HepG2 (cell line): ENCODE results near the gene ZFAND2A. TPM values are rescaled to one million over a fixed set of nuclear protein-coding genes. Genes with fewer than 3 reads are reported as not detected.
A peak's percentile ranks its signal among the peaks of the same experiment; 100 is the strongest.

ENCODE experiments used
- ATF3 ChIP-seq: sonication (generic); formaldehyde crosslinking; IDR thresholded peaks from 2 replicates; pipeline ENCODE4 v1.4.0; 2020; ENCODE audit warnings: missing genetic modification reagents
- ATM ChIP-seq: fragments of 450-650 bp; IDR thresholded peaks from 2 replicates; pipeline ENCODE4 v1.7.1; 2017; ENCODE audit warnings: mild to moderate bottlenecking, borderline replicate concordance
- BRCA1 ChIP-seq: sonication (generic); formaldehyde crosslinking; IDR thresholded peaks from 2 replicates; pipeline ENCODE4 v1.4.0; 2020; ENCODE audit warnings: missing genetic modification reagents
- DRAP1 ChIP-seq: IDR thresholded peaks from 2 replicates; pipeline ENCODE4 v1.6.1; 2016; ENCODE audit warnings: missing genetic modification reagents, missing compliant biosample characterization
- FOSL2 ChIP-seq: sonication (generic); formaldehyde crosslinking; IDR thresholded peaks from 2 replicates; pipeline ENCODE4 v1.4.0; 2020; ENCODE audit warnings: missing genetic modification reagents
- HDAC2 ChIP-seq: sonication (generic); formaldehyde crosslinking; IDR thresholded peaks from 2 replicates; pipeline ENCODE4 v1.4.0; 2020; ENCODE audit warnings: missing genetic modification reagents
- HNRNPH1 ChIP-seq: fragments of 200-400 bp; formaldehyde crosslinking; optimal IDR thresholded peaks from 2 replicates; pipeline ENCODE3; 2017; ENCODE audit warnings: mild to moderate bottlenecking, low read depth, low read length
- HNRNPLL ChIP-seq: fragments of 200-400 bp; formaldehyde crosslinking; IDR thresholded peaks from 2 replicates; pipeline ENCODE4 v1.6.1; 2017; ENCODE audit warnings: mild to moderate bottlenecking, low read depth, low read length; ENCODE audit not compliant: poor library complexity, severe bottlenecking
- KDM3A ChIP-seq: IDR thresholded peaks from 2 replicates; pipeline ENCODE4 v1.6.1; 2018; ENCODE audit warnings: low read depth, missing compliant biosample characterization
- MLX ChIP-seq: IDR thresholded peaks from 2 replicates; pipeline ENCODE4 v1.6.1; 2016
- ONECUT2 ChIP-seq: sonication (generic); formaldehyde crosslinking; IDR thresholded peaks from 2 replicates; pipeline ENCODE4 v1.4.0; 2020; ENCODE audit warnings: missing genetic modification reagents
- PHF21A ChIP-seq: sonication (generic); formaldehyde crosslinking; IDR thresholded peaks from 2 replicates; pipeline ENCODE4 v1.5.0; 2020; ENCODE audit warnings: mild to moderate bottlenecking, missing genetic modification reagents
- RFX5 ChIP-seq: IDR thresholded peaks from 2 replicates; pipeline ENCODE4 v1.6.1; 2011; ENCODE audit warnings: low read depth, low read length, improper control_type of control experiment
- RFXANK ChIP-seq: IDR thresholded peaks from 2 replicates; pipeline ENCODE4 v1.6.1; 2016
- SNAPC2 ChIP-seq: sonication (generic); formaldehyde crosslinking; IDR thresholded peaks from 2 replicates; pipeline ENCODE4 v1.8.1; 2022; ENCODE audit warnings: mild to moderate bottlenecking, missing genetic modification reagents
- TBP ChIP-seq: sonication (generic); formaldehyde crosslinking; IDR thresholded peaks from 2 replicates; pipeline ENCODE4 v1.5.0; 2020; ENCODE audit warnings: missing genetic modification reagents
- TRIM24 ChIP-seq: sonication (generic); formaldehyde crosslinking; IDR thresholded peaks from 2 replicates; pipeline ENCODE4 v1.8.0; 2022; ENCODE audit warnings: mild to moderate bottlenecking, missing genetic modification reagents
- YEATS2 ChIP-seq: sonication (generic); formaldehyde crosslinking; IDR thresholded peaks from 2 replicates; pipeline ENCODE4 v1.4.0; 2020; ENCODE audit warnings: missing genetic modification reagents, borderline replicate concordance
- ZFP36L1 ChIP-seq: sonication (generic); formaldehyde crosslinking; IDR thresholded peaks from 2 replicates; pipeline ENCODE4 v1.8.0; 2022; ENCODE audit warnings: mild to moderate bottlenecking, missing genetic modification reagents, moderate library complexity
- ZNF101 ChIP-seq: sonication (generic); formaldehyde crosslinking; IDR thresholded peaks from 2 replicates; pipeline ENCODE4 v1.4.0; 2020; ENCODE audit warnings: mild to moderate bottlenecking, low read depth, missing genetic modification reagents, borderline replicate concordance
- ZNF367 ChIP-seq: sonication (generic); formaldehyde crosslinking; IDR thresholded peaks from 2 replicates; pipeline ENCODE4 v1.4.0; 2020; ENCODE audit warnings: missing genetic modification reagents, borderline replicate concordance
- ZNF432 ChIP-seq: sonication (generic); formaldehyde crosslinking; IDR thresholded peaks from 2 replicates; pipeline ENCODE4 v1.5.0; 2020; ENCODE audit warnings: missing genetic modification reagents, mild to moderate bottlenecking, borderline replicate concordance
- ZNF75D ChIP-seq: sonication (generic); formaldehyde crosslinking; IDR thresholded peaks from 2 replicates; pipeline ENCODE4 v1.8.1; 2023; ENCODE audit warnings: missing genetic modification reagents, mild to moderate bottlenecking, borderline replicate concordance
- ZNF761 ChIP-seq: sonication (generic); formaldehyde crosslinking; conservative IDR thresholded peaks from 2 replicates; pipeline ENCODE4 v1.4.0; 2020; ENCODE audit warnings: mild to moderate bottlenecking, missing genetic modification reagents
- ZNF792 ChIP-seq: IDR thresholded peaks from 2 replicates; pipeline ENCODE4 v1.6.1; 2016
- polyA plus RNA-seq, 8 experiments: library from polyadenylated mRNA; depleted of rRNA in 3 of 8; stranded (reverse) in 7 of 8; unstranded in 1 of 8; fragments of >200 nt; fragmentation: Illumina TruSeq in 4 of 8; extraction: Trizol in 4 of 8; gene quantifications; 2 replicates each; pipeline versions ENCODE4 v1.2.1 to v1.2.3, GENCODE V29; 2011 to 2016; ENCODE audit warnings: low read depth in 4 of 8, missing spikeins in 1 of 8, mixed read lengths in 1 of 8; ENCODE audit not compliant: insufficient read depth in 1 of 8
- total RNA-seq, 5 experiments: library from RNA; depleted of rRNA; stranded (reverse); fragments of >200 nt; fragmentation: Illumina TruSeq; extraction: Trizol; gene quantifications; 2 replicates each; pipeline ENCODE4 v1.2.3, GENCODE V29; 2016; ENCODE audit warnings: low read depth in 1 of 5
- TF ChIP-seq, protein P1 (sequence below): sonication (generic); formaldehyde crosslinking; IDR thresholded peaks from 2 replicates; pipeline ENCODE4 v1.4.0; 2020; ENCODE audit warnings: low read depth, mild to moderate bottlenecking, missing genetic modification reagents
- TF ChIP-seq, protein P2 (sequence below): IDR thresholded peaks from 2 replicates; pipeline ENCODE4 v1.6.1; 2016; ENCODE audit warnings: control low read depth

ZFAND2A gene
- total and polyA plus RNA-seq, 2 of the 13 experiments (the other 11 are each of a cell fraction or from before 2014, with no cell fraction given): 140 to 153 TPM

- TF ChIP-seq YEATS2 (CRISPR knock-in tag): peak; percentile 82; the same call in 1 of the 2 replicates
- TF ChIP-seq MLX: peak; percentile 70; the same call in 1 of the 2 replicates
- TF ChIP-seq ATM: no peak
- TF ChIP-seq TRIM24 (CRISPR knock-in tag): peak; percentile 75; the same call in 1 of the 2 replicates
- TF ChIP-seq HDAC2 (CRISPR knock-in tag): peak; percentile 98
- no peak for TF ChIP-seq HNRNPLL
- TF ChIP-seq ZFP36L1 (CRISPR knock-in tag): peak; percentile 51; the same call in 1 of the 2 replicates
- TF ChIP-seq ZNF792 (CRISPR knock-in tag): peak; percentile 84; the same call in 1 of the 2 replicates
- peak; percentile 98 for TF ChIP-seq SNAPC2 (CRISPR knock-in tag)
- peak; percentile 96 for TF ChIP-seq DRAP1
- TF ChIP-seq, protein P1, sequence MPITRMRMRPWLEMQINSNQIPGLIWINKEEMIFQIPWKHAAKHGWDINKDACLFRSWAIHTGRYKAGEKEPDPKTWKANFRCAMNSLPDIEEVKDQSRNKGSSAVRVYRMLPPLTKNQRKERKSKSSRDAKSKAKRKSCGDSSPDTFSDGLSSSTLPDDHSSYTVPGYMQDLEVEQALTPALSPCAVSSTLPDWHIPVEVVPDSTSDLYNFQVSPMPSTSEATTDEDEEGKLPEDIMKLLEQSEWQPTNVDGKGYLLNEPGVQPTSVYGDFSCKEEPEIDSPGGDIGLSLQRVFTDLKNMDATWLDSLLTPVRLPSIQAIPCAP (CRISPR knock-in tag): 0 out of 2 replicates have a peak, but pooled peaks have one; percentile 84
- TF ChIP-seq FOSL2 (CRISPR knock-in tag): peak; percentile 98
- TF ChIP-seq ZNF367 (CRISPR knock-in tag): no peak
- TF ChIP-seq BRCA1 (CRISPR knock-in tag): peak; percentile 66; the same call in 1 of the 2 replicates
- no peak for TF ChIP-seq ZNF75D (CRISPR knock-in tag)
- peak; percentile 97 for TF ChIP-seq ONECUT2
- TF ChIP-seq ZNF432: no peak
- no peak for TF ChIP-seq HNRNPH1
- peak; percentile 58; the same call in 1 of the 2 replicates for TF ChIP-seq KDM3A (CRISPR knock-in tag)
- TF ChIP-seq RFXANK (CRISPR knock-in tag): no peak; the same call in 1 of the 2 replicates
- peak; percentile 70 for TF ChIP-seq ZNF761 (CRISPR knock-in tag)
- TF ChIP-seq ZNF101: no peak
- TF ChIP-seq, protein P2, sequence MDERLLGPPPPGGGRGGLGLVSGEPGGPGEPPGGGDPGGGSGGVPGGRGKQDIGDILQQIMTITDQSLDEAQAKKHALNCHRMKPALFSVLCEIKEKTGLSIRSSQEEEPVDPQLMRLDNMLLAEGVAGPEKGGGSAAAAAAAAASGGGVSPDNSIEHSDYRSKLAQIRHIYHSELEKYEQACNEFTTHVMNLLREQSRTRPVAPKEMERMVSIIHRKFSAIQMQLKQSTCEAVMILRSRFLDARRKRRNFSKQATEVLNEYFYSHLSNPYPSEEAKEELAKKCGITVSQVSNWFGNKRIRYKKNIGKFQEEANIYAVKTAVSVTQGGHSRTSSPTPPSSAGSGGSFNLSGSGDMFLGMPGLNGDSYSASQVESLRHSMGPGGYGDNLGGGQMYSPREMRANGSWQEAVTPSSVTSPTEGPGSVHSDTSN: no peak; the same call in 1 of the 2 replicates
- TF ChIP-seq PHF21A (CRISPR knock-in tag): peak; percentile 100
- TF ChIP-seq RFX5: no peak
- 0 out of 2 replicates have a peak, but pooled peaks have one; percentile 68 for TF ChIP-seq TBP
- peak; percentile 89 for TF ChIP-seq ATF3 (CRISPR knock-in tag)
Measured at GRCh38 chr7:1156782-1157535, 3.0 kb downstream of the ZFAND2A start (continued).
